HepG2 (cell line): ENCODE measurements around the gene MYO16. TPM values are rescaled to one million over a fixed set of nuclear protein-coding genes. Genes with fewer than 3 reads are reported as not detected.
"Not testable (repeated sequence)": the region's sequence is repeated elsewhere in the genome, so short reads cannot be mapped to it uniquely, and the experiment has no call there.

Experiments used
- ATAC-seq: fragments of 200-7000 bp; cut with Tn5 transposase; 3 replicates; pipeline ENCODE4 v1.9.1; 2020; ENCODE audit warnings: mild to moderate bottlenecking, moderate library complexity
- BruUV-seq: library from RNA; stranded (reverse); fragments of 400-500 nt; replicated peaks from 2 replicates; lab custom pipeline; 2021; lab: Mats Ljungman, UMichigan
- CTCF ChIA-PET: fragments of 300-600 bp; formaldehyde crosslinking; extraction: SDS; loops from one replicate; lab custom pipeline; 2021; ENCODE audit warnings: low total read pairs, inconsistent platforms, low intra/inter-chr PET ratio; lab: Yijun Ruan, JAX
- POLR2A ChIA-PET: fragments of 350-600 bp; sonication (Branson Sonifier 250); formaldehyde crosslinking; loops from one replicate; lab custom pipeline; 2020; ENCODE audit warnings: antibody characterized with exemption, inconsistent platforms; lab: Yijun Ruan, JAX
- DNase-seq: peaks from one replicate; pipeline ENCODE4 v3.0.0-alpha.2; 2015; ENCODE audit warnings: low spot score
- FAIRE-seq: peaks from 3 replicates; lab custom pipeline; 2011; peaks lifted over from hg19 to GRCh38; lab: Jason Lieb, UNC
- H2AFZ ChIP-seq: one replicate; pipeline ENCODE4 v1.6.1; 2011; ENCODE audit warnings: low read length, inconsistent platforms
- H3K27ac ChIP-seq: fragments of 300-600 bp; 3 replicates; pipeline ENCODE4 v1.8.0; 2011; ENCODE audit warnings: mixed run types, mild to moderate bottlenecking, mixed read lengths, low read length, inconsistent platforms; ENCODE audit not compliant: insufficient read depth; ENCODE audit errors: extremely low read length
- H3K27me3 ChIP-seq, 2 experiments: fragments of 200-600 bp in 1 of 2; 2 replicates in 1 of 2; 3 replicates in 1 of 2; pipeline versions ENCODE4 v1.6.0 to v1.8.0; 2011; ENCODE audit warnings: low read length in 2 of 2, mild to moderate bottlenecking in 2 of 2, moderate library complexity in 2 of 2, inconsistent platforms in 1 of 2; ENCODE audit not compliant: insufficient read depth in 2 of 2, control insufficient read depth in 1 of 2
- H3K36me3 ChIP-seq, 2 experiments: fragments of 200-600 bp in 1 of 2; replicated peaks in 1 of 2; 2 replicates in 1 of 2; 3 replicates in 1 of 2; pipeline versions ENCODE4 v1.5.1 to v1.8.0; 2011; ENCODE audit warnings: low read length in 2 of 2, inconsistent platforms in 1 of 2; ENCODE audit not compliant: insufficient read depth in 2 of 2, control insufficient read depth in 1 of 2
- H3K4me1 ChIP-seq: 2 replicates; pipeline ENCODE4 v1.5.1; 2012; ENCODE audit warnings: low read length, inconsistent platforms; ENCODE audit not compliant: insufficient read depth
- H3K4me2 ChIP-seq: 2 replicates; pipeline ENCODE4 v1.6.0; 2011; ENCODE audit warnings: low read depth, low read length, inconsistent platforms
- H3K4me3 ChIP-seq, 3 experiments: fragments of 200-600 bp in 1 of 3; sonication (generic), shearing (Covaris generic) in 1 of 3; replicated peaks in 1 of 3; 2 replicates each; pipeline ENCODE4 v1.5.1; 2011 to 2016; ENCODE audit warnings: low read length in 3 of 3, inconsistent platforms in 2 of 3, low read depth in 2 of 3, mild to moderate bottlenecking in 2 of 3, control low read depth in 1 of 3, mixed read lengths in 1 of 3; ENCODE audit not compliant: insufficient read depth in 1 of 3
- H3K79me2 ChIP-seq: one replicate; pipeline ENCODE4 v1.6.1; 2011; ENCODE audit warnings: low read length, inconsistent platforms; ENCODE audit not compliant: insufficient read depth
- H3K9ac ChIP-seq: 2 replicates; pipeline ENCODE4 v1.6.0; 2011; ENCODE audit warnings: mild to moderate bottlenecking, low read depth, low read length, inconsistent platforms; ENCODE audit not compliant: insufficient read depth
- H3K9me3 ChIP-seq: 2 replicates; pipeline ENCODE4 v1.5.1; 2012; ENCODE audit warnings: mild to moderate bottlenecking, low read length
- H4K20me1 ChIP-seq: 2 replicates; pipeline ENCODE4 v1.6.0; 2011; ENCODE audit warnings: inconsistent platforms, mild to moderate bottlenecking, low read length, moderate library complexity; ENCODE audit not compliant: insufficient read depth
- GZF1 ChIP-seq: sonication (generic); formaldehyde crosslinking; IDR thresholded peaks from 2 replicates; pipeline ENCODE4 v1.5.1; 2020; ENCODE audit warnings: mild to moderate bottlenecking, missing genetic modification reagents
- MBD4 ChIP-seq: IDR thresholded peaks from 2 replicates; pipeline ENCODE4 v1.6.1; 2012; ENCODE audit warnings: low read length, inconsistent platforms, borderline replicate concordance
- RBM39 ChIP-seq: fragments of 200-400 bp; formaldehyde crosslinking; IDR thresholded peaks from one replicate; pipeline ENCODE4 v1.6.1; 2018; ENCODE audit warnings: antibody characterized with exemption, mild to moderate bottlenecking, low read depth, low read length; ENCODE audit not compliant: poor library complexity, severe bottlenecking
- SOX6 ChIP-seq, 2 experiments: fragments of 450-650 bp in 1 of 2; sonication (generic) in 1 of 2; formaldehyde crosslinking in 1 of 2; IDR thresholded peaks; 2 replicates each; pipeline versions ENCODE4 v1.4.0 to v1.6.1; 2017 to 2020; ENCODE audit warnings: antibody characterized with exemption in 1 of 2, mild to moderate bottlenecking in 1 of 2, missing genetic modification reagents in 1 of 2
- TFAP4 ChIP-seq: sonication (generic); IDR thresholded peaks from 2 replicates; pipeline ENCODE4 v1.6.1; 2016; ENCODE audit warnings: low read depth, borderline replicate concordance
- WGBS: methylation state at CpG from one replicate; pipeline ENCODE4 v1.1.6; 2017; ENCODE audit warnings: low lambda C conversion rate; 5-methylcytosine and 5-hydroxymethylcytosine counted together
- in situ Hi-C: cut with HindIII; loops from 2 replicates; pipeline ENCODE4 v1.10.0; 2017; ENCODE audit warnings: low pct_unique_long_range_greater_than_20kb; ENCODE audit not compliant: extremely low pct_ligation_motif_present
- intact Hi-C: fragments of 100-400 bp; cut with micrococcal nuclease; formaldehyde crosslinking; loops from one replicate; pipeline ENCODE4 v1.10.0; 2022; ENCODE audit not compliant: unreplicated experiment
- polyA plus RNA-seq, 8 experiments: library from polyadenylated mRNA; depleted of rRNA in 3 of 8; stranded (reverse) in 7 of 8; unstranded in 1 of 8; fragments of >200 nt; fragmentation: Illumina TruSeq in 4 of 8; extraction: Trizol in 4 of 8; gene quantifications; 2 replicates each; pipeline versions ENCODE4 v1.2.1 to v1.2.3, GENCODE V29; 2011 to 2016; ENCODE audit warnings: low read depth in 4 of 8, missing spikeins in 1 of 8, mixed read lengths in 1 of 8; ENCODE audit not compliant: insufficient read depth in 1 of 8
- total RNA-seq, 5 experiments: library from RNA; depleted of rRNA; stranded (reverse); fragments of >200 nt; fragmentation: Illumina TruSeq; extraction: Trizol; gene quantifications; 2 replicates each; pipeline ENCODE4 v1.2.3, GENCODE V29; 2016; ENCODE audit warnings: low read depth in 1 of 5

MYO16 gene
- total and polyA plus RNA-seq, 2 of the 13 experiments (the other 11 are each of a cell fraction or from before 2014, with no cell fraction given), result not detected

GRCh38 chr13:108911807-108912206 is 282.4 kb downstream of the MYO16 start (continued):
- no peak for TF ChIP-seq TFAP4
- TF ChIP-seq RBM39, result no peak
- TF ChIP-seq MBD4, result no peak
- TF ChIP-seq SOX6 (IDR thresholded peaks at IDR 0.05), result no peak
- no peak for TF ChIP-seq SOX6 (CRISPR knock-in tag; IDR thresholded peaks at IDR 0.05)
- no peak for TF ChIP-seq GZF1 (CRISPR knock-in tag)

- 43% methylated on average over 4 of the region's 4 CpGs for WGBS
- H3K9me3 ChIP-seq, in situ Hi-C loops, H3K9ac ChIP-seq, intact Hi-C loops, H3K79me2 ChIP-seq, FAIRE-seq, H3K36me3 ChIP-seq, BruUV-seq, H3K4me2 ChIP-seq, CTCF ChIA-PET, H3K27ac ChIP-seq, H3K27me3 ChIP-seq, H3K4me3 ChIP-seq, H4K20me1 ChIP-seq, POLR2A ChIA-PET, DNase-seq, ATAC-seq, H2AFZ ChIP-seq: not testable (repeated sequence)
- peaks cover 22% of the 10 kb centered on the region for H3K4me1 ChIP-seq
Observed at GRCh38 chr13:108913731-108914130, 284.3 kb downstream of the MYO16 start.
